H1 (cell line): ENCODE data around the gene ZFAND2B. TPM values are rescaled to one million over a fixed set of nuclear protein-coding genes. Genes with fewer than 3 reads are reported as not detected.

Source experiments
- CTCF ChIA-PET: fragments of 300-600 bp; sonication (Branson Sonifier 250); formaldehyde crosslinking; loops from one replicate; lab custom pipeline; 2021; ENCODE audit not compliant: partially characterized antibody; lab: Charles Lee
- POLR2A ChIA-PET: fragments of 300-600 bp; sonication (Branson Sonifier 250); formaldehyde crosslinking; loops from one replicate; lab custom pipeline; 2021; ENCODE audit warnings: inconsistent platforms; ENCODE audit not compliant: partially characterized antibody; lab: Charles Lee
- DNase-seq, 2 experiments: peaks; one replicate each; pipeline versions ENCODE4 v3.0.0 to v3.0.0-alpha.2; 2010 to 2022; ENCODE audit warnings: low spot score in 2 of 2, low read depth in 1 of 2, mixed read lengths in 1 of 2
- FAIRE-seq: peaks from 2 replicates; lab custom pipeline; 2011; peaks lifted over from hg19 to GRCh38; lab: Jason Lieb, UNC
- H2AFZ ChIP-seq: 2 replicates; pipeline ENCODE4 v1.8.1; 2012; ENCODE audit warnings: low read length, inconsistent platforms
- H2AK5ac ChIP-seq: 2 replicates; pipeline ENCODE4 v1.6.1; 2013; ENCODE audit warnings: low read depth, low read length
- H2BK120ac ChIP-seq: replicated peaks from 2 replicates; pipeline ENCODE3; 2013; ENCODE audit warnings: low read depth, low read length, inconsistent platforms
- H2BK12ac ChIP-seq: 2 replicates; pipeline ENCODE4 v1.6.1; 2013; ENCODE audit warnings: low read depth, low read length
- H2BK15ac ChIP-seq: 2 replicates; pipeline ENCODE4 v1.6.1; 2013; ENCODE audit warnings: low read length
- H2BK20ac ChIP-seq: 2 replicates; pipeline ENCODE4 v1.6.1; 2013; ENCODE audit warnings: low read length
- H2BK5ac ChIP-seq: 2 replicates; pipeline ENCODE4 v1.6.1; 2013; ENCODE audit warnings: low read depth, low read length
- H3K14ac ChIP-seq: 2 replicates; pipeline ENCODE4 v1.6.1; 2013; ENCODE audit warnings: inconsistent platforms; ENCODE audit not compliant: insufficient read length
- H3K18ac ChIP-seq: 2 replicates; pipeline ENCODE4 v1.6.1; 2013; ENCODE audit warnings: low read length; ENCODE audit errors: extremely low read depth
- H3K23ac ChIP-seq: 2 replicates; pipeline ENCODE4 v1.6.1; 2013; ENCODE audit warnings: inconsistent platforms; ENCODE audit not compliant: insufficient read length
- H3K23me2 ChIP-seq: 2 replicates; pipeline ENCODE4 v1.6.1; 2013; ENCODE audit warnings: low read depth, low read length
- H3K27ac ChIP-seq: 2 replicates; pipeline ENCODE4 v1.6.1; 2011; ENCODE audit warnings: low read depth, low read length, inconsistent platforms
- H3K27me3 ChIP-seq, 4 experiments: replicated peaks in 1 of 4; 1 replicate in 1 of 4; 2 replicates in 3 of 4; pipeline versions ENCODE4 v1.6.1 to v1.8.1; 2011 to 2013; ENCODE audit warnings: low read length in 3 of 4, mild to moderate bottlenecking in 3 of 4, inconsistent platforms in 2 of 4, mixed read lengths in 2 of 4, moderate library complexity in 1 of 4; ENCODE audit not compliant: control insufficient read depth in 3 of 4, insufficient read depth in 3 of 4; ENCODE audit errors: extremely low read depth in 1 of 4
- H3K36me3 ChIP-seq, 4 experiments: 2 replicates each; pipeline versions ENCODE4 v1.6.1 to v1.8.1; 2011 to 2013; ENCODE audit warnings: mild to moderate bottlenecking in 4 of 4, low read length in 3 of 4, moderate library complexity in 2 of 4, control low read depth in 1 of 4, inconsistent platforms in 1 of 4; ENCODE audit not compliant: insufficient read depth in 4 of 4, control insufficient read depth in 2 of 4
- H3K4ac ChIP-seq: replicated peaks from 2 replicates; pipeline ENCODE3; 2013; ENCODE audit warnings: low read length, low read depth, mixed read lengths, inconsistent platforms; ENCODE audit not compliant: insufficient read length
- H3K4me1 ChIP-seq, 4 experiments: replicated peaks in 1 of 4; 1 replicate in 1 of 4; 2 replicates in 3 of 4; pipeline versions ENCODE4 v1.6.1 to v1.8.1; 2011 to 2013; ENCODE audit warnings: low read length in 3 of 4, inconsistent platforms in 2 of 4, mixed read lengths in 1 of 4; ENCODE audit not compliant: insufficient read depth in 4 of 4, control insufficient read depth in 3 of 4
- H3K4me2 ChIP-seq, 2 experiments: 2 replicates each; pipeline versions ENCODE4 v1.6.1 to v1.8.1; 2011 to 2013; ENCODE audit warnings: low read depth in 2 of 2, low read length in 2 of 2, control low read depth in 1 of 2, inconsistent platforms in 1 of 2, mild to moderate bottlenecking in 1 of 2; ENCODE audit not compliant: insufficient read depth in 1 of 2
- H3K4me3 ChIP-seq, 4 experiments: fragments of 200-600, 300-600 bp in 1 of 4; sonication (generic), shearing (Covaris generic), sonication (Bioruptor Twin) in 1 of 4; 2 replicates each; pipeline versions ENCODE4 v1.5.1 to v1.8.1; 2011 to 2016; ENCODE audit warnings: low read length in 4 of 4, low read depth in 3 of 4, control low read depth in 2 of 4, inconsistent platforms in 2 of 4, mild to moderate bottlenecking in 2 of 4, mixed read lengths in 1 of 4, moderate library complexity in 1 of 4; ENCODE audit not compliant: insufficient read depth in 2 of 4; ENCODE audit errors: extremely low read depth in 1 of 4
- H3K56ac ChIP-seq: replicated peaks from 2 replicates; pipeline ENCODE3; 2013; ENCODE audit warnings: low read depth, mild to moderate bottlenecking, mixed read lengths, low read length, inconsistent platforms; ENCODE audit not compliant: insufficient read length
- H3K79me1 ChIP-seq: 2 replicates; pipeline ENCODE4 v1.6.1; 2013; ENCODE audit warnings: low read depth, low read length, control low read depth
- H3K79me2 ChIP-seq, 2 experiments: 2 replicates each; pipeline versions ENCODE4 v1.6.1 to v1.8.1; 2012 to 2013; ENCODE audit warnings: low read length in 2 of 2, mild to moderate bottlenecking in 2 of 2, inconsistent platforms in 1 of 2; ENCODE audit not compliant: insufficient read depth in 2 of 2, control insufficient read depth in 1 of 2
- H3K9ac ChIP-seq, 4 experiments: replicated peaks in 1 of 4; 1 replicate in 1 of 4; 2 replicates in 3 of 4; pipeline versions ENCODE4 v1.6.1 to v1.8.1; 2011 to 2013; ENCODE audit warnings: low read depth in 3 of 4, low read length in 3 of 4, control low read depth in 2 of 4, mild to moderate bottlenecking in 2 of 4, moderate library complexity in 2 of 4, inconsistent platforms in 1 of 4; ENCODE audit errors: extremely low read depth in 1 of 4
- H3K9me3 ChIP-seq, 2 experiments: 2 replicates each; pipeline versions ENCODE4 v1.6.1 to v1.8.1; 2012 to 2013; ENCODE audit warnings: mild to moderate bottlenecking in 2 of 2, moderate library complexity in 2 of 2, control low read depth in 1 of 2, inconsistent platforms in 1 of 2, low read depth in 1 of 2, low read length in 1 of 2, mixed read lengths in 1 of 2; ENCODE audit not compliant: insufficient read depth in 2 of 2
- H4K20me1 ChIP-seq, 2 experiments: replicated peaks in 1 of 2; 2 replicates each; pipeline versions ENCODE3 to v1.8.1; 2011 to 2013; ENCODE audit warnings: inconsistent platforms in 2 of 2, low read length in 2 of 2, mild to moderate bottlenecking in 1 of 2; ENCODE audit not compliant: insufficient read depth in 2 of 2, control insufficient read depth in 1 of 2
- H4K5ac ChIP-seq: 2 replicates; pipeline ENCODE4 v1.6.1; 2013; ENCODE audit warnings: low read length, low read depth, mixed read lengths, inconsistent platforms; ENCODE audit not compliant: insufficient read length
- H4K8ac ChIP-seq: 2 replicates; pipeline ENCODE4 v1.8.0; 2013; ENCODE audit warnings: mild to moderate bottlenecking, moderate library complexity, low read length, inconsistent platforms; ENCODE audit not compliant: insufficient read depth; ENCODE audit errors: extremely low read depth
- H4K91ac ChIP-seq: replicated peaks from 2 replicates; pipeline ENCODE3; 2013; ENCODE audit warnings: low read length, mixed read lengths, inconsistent platforms; ENCODE audit not compliant: insufficient read length
- BACH1 ChIP-seq: IDR thresholded peaks from 2 replicates; pipeline ENCODE4 v1.6.1; 2012; ENCODE audit warnings: low read length, improper control_type of control experiment
- NANOG ChIP-seq: IDR thresholded peaks from 2 replicates; pipeline ENCODE4 v1.6.1; 2011; ENCODE audit warnings: low read length, low read depth, mild to moderate bottlenecking, inconsistent platforms; ENCODE audit not compliant: insufficient read depth, poor library complexity, severe bottlenecking
- WGBS, 2 experiments: shearing (Covaris generic) in 1 of 2; methylation state at CpG; one replicate each; pipeline versions ENCODE4 v1.1.6 to v1.1.7; 2013 to 2015; ENCODE audit warnings: low lambda C conversion rate in 2 of 2, mixed read lengths in 2 of 2, inconsistent platforms in 1 of 2, low coverage in 1 of 2, missing lambda C conversion rate in 1 of 2; ENCODE audit not compliant: insufficient replicate concordance in 2 of 2, insufficient coverage in 1 of 2, insufficient read length in 1 of 2; ENCODE audit errors: extremely low coverage in 1 of 2, missing lambda C conversion rate in 1 of 2; 5-methylcytosine and 5-hydroxymethylcytosine counted together
- polyA plus RNA-seq, 7 experiments: library from polyadenylated mRNA; depleted of rRNA in 3 of 7; stranded (reverse) in 5 of 7; unstranded in 2 of 7; fragments of >200 nt in 5 of 7; fragments of 200-250 nt in 2 of 7; gene quantifications; 1 replicate in 5 of 7; 2 replicates in 1 of 7; 4 replicates in 1 of 7; pipeline versions ENCODE4 v1.2.1 to v1.2.3, GENCODE V29; 2011 to 2013; ENCODE audit warnings: missing spikeins in 2 of 7, mixed read lengths in 2 of 7
- total RNA-seq: library from RNA; stranded (reverse); fragmentation: NEBNext Ultra II Directional; extraction: Animal tissue kit (Norgen Biotek cat#: 25700); gene quantifications from 2 replicates; pipeline ENCODE4 v1.2.1, GENCODE V29; 2021

The ZFAND2B gene
- total and polyA plus RNA-seq, 2 of the 8 experiments (the other 6 are each of a cell fraction or from before 2014, with no cell fraction given) = 16.0 to 17.9 TPM

- H3K9me3 ChIP-seq = no peaks in the 10 kb centered on the region
- FAIRE-seq (no peak), DNase-seq (no peak)
- H2AK5ac ChIP-seq = no peak overlapping the region
- no peak overlapping the region for H3K27ac ChIP-seq
- ChIA-PET POLR2A (interaction anchor here (0.9 to 2.8 kb wide), 7 partner anchors 12 to 71 kb away, joined by 3 to 11 read pairs (median 3); partner anchors contain the start of genes ANKZF1 and TUBA4B), CTCF (interaction anchor here (0.8 to 3.9 kb wide), 6 partner anchors 11 to 68 kb away, joined by 3 to 18 read pairs (median 3); partner anchors contain the start of genes SLC23A3 and ZFAND2B)
- no peak overlapping the region for H2AFZ ChIP-seq
- no peak overlapping the region for H3K4me3 ChIP-seq
- H4K5ac ChIP-seq = no peak overlapping the region
- H3K27me3 ChIP-seq = no peaks in the 10 kb centered on the region
- peaks cover 0 to 6% (median 4%) of the 10 kb centered on the region in 4 experiments; a peak in 6 of 7 replicates for H3K4me1 ChIP-seq
- peaks cover 6% of the 10 kb centered on the region for H3K79me1 ChIP-seq
- no peak overlapping the region for H3K18ac ChIP-seq
- H2BK120ac ChIP-seq = no peak overlapping the region
- no peak overlapping the region for H4K8ac ChIP-seq
- TF ChIP-seq BACH1 (no peak), NANOG (no peak)
- no peak overlapping the region for H3K9ac ChIP-seq
- peaks cover 6 to 37% (median 22%) of the 10 kb centered on the region in 4 experiments; a peak in 6 of 8 replicates for H3K36me3 ChIP-seq
- H3K14ac ChIP-seq = no peak overlapping the region
- WGBS, 2 experiments = 92% methylated on average over 6 of the region's 6 CpGs; no CpG with 5 or more reads in 1 of the 2 experiments
- peaks cover 8% of the 10 kb centered on the region; the same call in 1 of the 2 replicates for H3K23me2 ChIP-seq
- no peak overlapping the region for H3K23ac ChIP-seq
- H3K79me2 ChIP-seq = peaks cover 0 to 8% of the 10 kb centered on the region in 2 experiments; a peak in 1 of 4 replicates
- no peak overlapping the region for H4K91ac ChIP-seq
- H3K56ac ChIP-seq = no peak overlapping the region
- H4K20me1 ChIP-seq = peaks cover 0 to 4% of the 10 kb centered on the region in 2 experiments
- no peak overlapping the region for H2BK20ac ChIP-seq
- H2BK12ac ChIP-seq = no peak overlapping the region
- H3K4me2 ChIP-seq = no peak overlapping the region
- no peak overlapping the region for H2BK15ac ChIP-seq
- H2BK5ac ChIP-seq = no peak overlapping the region
- H3K4ac ChIP-seq = no peak overlapping the region
Measured at GRCh38 chr2:219181531-219181930, 25.1 kb upstream of the ZFAND2B start.
